OCI-LY7 (cell line): ENCODE measurements around the gene CACNA1I. TPM values are rescaled to one million over a fixed set of nuclear protein-coding genes. Genes with fewer than 3 reads are reported as not detected.

Experiments
- BruUV-seq: library from RNA; stranded (reverse); fragments of 400-500 nt; replicated peaks from 2 replicates; lab custom pipeline; 2021; lab: Mats Ljungman, UMichigan
- CTCF ChIA-PET: fragments of 300-600 bp; sonication (Branson Sonifier 250); formaldehyde crosslinking; loops from one replicate; lab custom pipeline; 2022; ENCODE audit warnings: antibody characterized with exemption; ENCODE audit not compliant: unreplicated experiment; lab: Charles Lee
- POLR2A ChIA-PET: fragments of 300-600 bp; sonication (Branson Sonifier 250); formaldehyde crosslinking; loops from one replicate; lab custom pipeline; 2022; ENCODE audit warnings: antibody characterized with exemption; lab: Charles Lee
- DNase-seq: peaks from one replicate; pipeline ENCODE4 v3.0.0-alpha.2; 2015; ENCODE audit warnings: low spot score
- H2AFZ ChIP-seq: fragments of 200-600 bp; sonication (generic), shearing (Covaris generic); 2 replicates; pipeline ENCODE4 v1.6.1; 2014; ENCODE audit warnings: mild to moderate bottlenecking, antibody characterized with exemption, low read length, moderate library complexity
- H3K27ac ChIP-seq: fragments of 200-600 bp; sonication (generic); 2 replicates; pipeline ENCODE4 v1.5.1; 2014; ENCODE audit warnings: mixed run types, low read depth, mild to moderate bottlenecking, moderate library complexity, low read length, inconsistent platforms; ENCODE audit not compliant: poor library complexity, severe bottlenecking
- H3K36me3 ChIP-seq: fragments of 200-600 bp; sonication (generic); 2 replicates; pipeline ENCODE4 v1.6.1; 2014; ENCODE audit warnings: mild to moderate bottlenecking, antibody characterized with exemption, low read length, moderate library complexity, mixed read lengths; ENCODE audit not compliant: insufficient read depth
- H3K4me1 ChIP-seq: fragments of 200-600 bp; sonication (generic); 2 replicates; pipeline ENCODE4 v1.5.1; 2014; ENCODE audit warnings: mild to moderate bottlenecking, low read length; ENCODE audit not compliant: insufficient read depth, poor library complexity, severe bottlenecking
- H3K4me2 ChIP-seq: fragments of 200-600 bp; sonication (generic); 2 replicates; pipeline ENCODE4 v1.6.1; 2014; ENCODE audit warnings: mild to moderate bottlenecking, low read length
- H3K4me3 ChIP-seq: fragments of 200-600 bp; sonication (generic); 2 replicates; pipeline ENCODE4 v1.5.1; 2014; ENCODE audit warnings: mild to moderate bottlenecking, low read depth, low read length; ENCODE audit not compliant: poor library complexity, severe bottlenecking
- H3K79me2 ChIP-seq: fragments of 200-600 bp; sonication (generic); 2 replicates; pipeline ENCODE4 v1.6.1; 2016; ENCODE audit warnings: low read depth, mild to moderate bottlenecking, low read length, moderate library complexity, mixed read lengths; ENCODE audit not compliant: insufficient read depth
- H3K9me2 ChIP-seq: fragments of 200-600 bp; sonication (generic); 2 replicates; pipeline ENCODE4 v1.6.1; 2016; ENCODE audit warnings: mild to moderate bottlenecking, low read length, mixed read lengths; ENCODE audit not compliant: insufficient read depth
- H3K9me3 ChIP-seq: fragments of 200-600 bp; sonication (generic); 2 replicates; pipeline ENCODE4 v1.6.1; 2014; ENCODE audit warnings: mild to moderate bottlenecking, mixed run types, low read length, mixed read lengths
- H4K20me1 ChIP-seq: fragments of 200-600 bp; sonication (generic); 2 replicates; pipeline ENCODE4 v1.6.1; 2014; ENCODE audit warnings: mild to moderate bottlenecking, antibody characterized with exemption, low read length, moderate library complexity, mixed read lengths; ENCODE audit not compliant: insufficient read depth
- CTCF ChIP-seq: fragments of 200-600 bp; sonication (generic); conservative IDR thresholded peaks from 2 replicates; pipeline ENCODE4 v1.5.1; 2014; ENCODE audit warnings: mild to moderate bottlenecking, antibody characterized with exemption, low read length, moderate library complexity, mixed read lengths
- EZH2phosphoT487 ChIP-seq: fragments of 200-600 bp; sonication (generic); IDR thresholded peaks from 2 replicates; pipeline ENCODE4 v1.6.1; 2018; ENCODE audit warnings: low read depth, borderline replicate concordance, mild to moderate bottlenecking, mixed run types, antibody characterized with exemption, low read length, moderate library complexity, mixed read lengths
- intact Hi-C: fragments of 100-400 bp; cut with micrococcal nuclease; formaldehyde crosslinking; loops from one replicate; pipeline ENCODE4 v1.10.0; 2022; ENCODE audit not compliant: unreplicated experiment
- total RNA-seq, 2 experiments: library from RNA; depleted of rRNA in 1 of 2; stranded (reverse); fragments of >200 nt in 1 of 2; shearing (Covaris generic) in 1 of 2; gene quantifications; 2 replicates each; pipeline ENCODE4 v1.2.3, GENCODE V29; 2014 to 2022

The CACNA1I gene
- total RNA-seq, 2 experiments from 2014 or later: 0.03 TPM; not detected in 1

- TF ChIP-seq EZH2phosphoT487: no peak
- no peak for TF ChIP-seq CTCF
- H3K4me1 ChIP-seq: no peaks in the 10 kb centered on the region
- ChIA-PET CTCF (no interaction called here), POLR2A (no interaction called here)
- BruUV-seq: no TSS peak
- H3K9me3 ChIP-seq: no peaks in the 10 kb centered on the region
- H3K9me2 ChIP-seq: no peaks in the 10 kb centered on the region
- no peaks in the 10 kb centered on the region for H3K79me2 ChIP-seq
- no peak overlapping the region for H2AFZ ChIP-seq
- no peak overlapping the region for H3K4me3 ChIP-seq
- no peak overlapping the region for H3K27ac ChIP-seq
- H3K36me3 ChIP-seq: no peaks in the 10 kb centered on the region
- no peak for DNase-seq
- intact Hi-C loops: no loop called here
- H4K20me1 ChIP-seq: no peaks in the 10 kb centered on the region
- H3K4me2 ChIP-seq: no peak overlapping the region
Measured at GRCh38 chr22:39634530-39635405, 64.2 kb downstream of the CACNA1I start.

- Histone ChIP-seq H2AFZ (no peak overlapping the region), H3K4me3 (no peak overlapping the region), H3K4me1 (no peaks in the 10 kb centered on the region), H3K9me2 (no peaks in the 10 kb centered on the region), H4K20me1 (no peaks in the 10 kb centered on the region), H3K9me3 (no peaks in the 10 kb centered on the region), H3K79me2 (no peaks in the 10 kb centered on the region), H3K36me3 (no peaks in the 10 kb centered on the region), H3K4me2 (no peak overlapping the region), H3K27ac (no peak overlapping the region)
- TF ChIP-seq CTCF: no peak
- no peak for TF ChIP-seq EZH2phosphoT487
- intact Hi-C loops: no loop called here
- no TSS peak for BruUV-seq
- ChIA-PET POLR2A (interaction anchor here (0.6 kb wide), 1 partner anchor 492 kb away, joined by 3 read pairs; no protein-coding TSS in a partner anchor), CTCF (no interaction called here)
- DNase-seq: no peak
Measured at GRCh38 chr22:39635719-39636118, 65.2 kb downstream of the CACNA1I start.

- no peak for TF ChIP-seq EZH2phosphoT487
- no peak for TF ChIP-seq CTCF
- H3K27ac ChIP-seq: no peak overlapping the region
- H3K79me2 ChIP-seq: no peaks in the 10 kb centered on the region
- no peak overlapping the region for H3K4me3 ChIP-seq
- no peaks in the 10 kb centered on the region for H3K36me3 ChIP-seq
- no peak for DNase-seq
- intact Hi-C loops: no loop called here
- BruUV-seq: no TSS peak
- ChIA-PET POLR2A (no interaction called here), CTCF (interaction anchor here (0.6 kb wide), 1 partner anchor 25 kb away, joined by 3 read pairs; no protein-coding TSS in a partner anchor)
- no peaks in the 10 kb centered on the region for H3K4me1 ChIP-seq
- H4K20me1 ChIP-seq: no peaks in the 10 kb centered on the region
- no peaks in the 10 kb centered on the region for H3K9me2 ChIP-seq
- no peaks in the 10 kb centered on the region for H3K9me3 ChIP-seq
- H3K4me2 ChIP-seq: no peak overlapping the region
- H2AFZ ChIP-seq: no peak overlapping the region
Measured at GRCh38 chr22:39638958-39639357, 68.4 kb downstream of the CACNA1I start.
